Measurements from ENCODE around the gene MRPL48.
"Not testable (repeated sequence)": the region's sequence is repeated elsewhere in the genome, so short reads cannot be mapped to it uniquely, and the experiment has no call there.

MRPL48 gene
- 9.4 to 15.8 (median 14.5) reads per million in 4 donors for total RNA-seq

GRCh38 chr11:73787643-73788558 is at the start of gene MRPL48:
Gene MRPL48 (plus strand): TSS chr11:73787874. CDS start chr11:73787972, 98 bp downstream.
- DNase-seq, result peak; percentile 70 to 93 (median 81)

DNA sequence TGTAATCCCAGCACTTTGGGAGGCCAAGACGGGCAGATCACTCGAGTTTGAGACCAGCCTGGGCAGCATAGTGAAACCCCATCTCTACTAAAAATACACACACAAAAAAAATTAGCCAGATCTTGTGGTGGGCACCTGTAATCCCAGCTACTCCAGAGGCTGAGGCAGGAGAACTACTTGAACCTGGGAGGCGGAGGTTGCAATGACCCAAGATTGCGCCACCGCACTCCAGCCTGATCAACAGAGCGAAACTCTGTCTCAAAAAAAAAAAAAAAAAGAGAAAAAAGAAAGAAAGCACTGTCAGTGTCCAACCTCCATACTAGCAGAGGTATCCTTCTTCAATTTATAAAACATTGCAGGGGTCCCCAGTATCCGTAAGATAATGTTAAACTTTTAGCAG is 44.6 kb upstream of the MRPL48 start:
- DNase-seq, result no peak

GRCh38 chr11:73746701-73747100 is 41.0 kb upstream of the MRPL48 start:
- DNase-seq, result no peak

DNA sequence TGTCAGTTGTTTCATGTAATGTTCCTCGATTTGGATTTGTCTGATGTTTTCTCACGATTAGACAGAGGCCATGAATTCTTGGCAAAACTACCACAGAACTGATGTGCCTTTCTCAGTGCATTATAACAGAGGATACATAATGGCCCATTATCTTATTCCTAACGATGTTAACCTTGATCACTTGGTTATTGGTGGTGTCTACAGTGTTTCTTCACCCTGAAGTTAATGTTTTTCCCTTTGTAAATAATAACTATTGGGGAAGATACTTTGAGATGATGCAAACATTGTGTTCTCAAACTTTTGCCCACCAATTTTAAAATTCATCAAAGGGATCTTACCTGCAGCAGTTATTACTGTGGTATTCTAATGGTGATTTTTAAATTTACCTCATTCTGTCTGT is 39.9 kb upstream of the MRPL48 start:
- no peak for DNase-seq

- no peak for DNase-seq
These were observed 39.4 kb upstream of the MRPL48 start for GRCh38 chr11:73748300-73748699.

- DNase-seq, result no peak
These were observed 38.6 kb upstream of the MRPL48 start for GRCh38 chr11:73749118-73749517.

DNA sequence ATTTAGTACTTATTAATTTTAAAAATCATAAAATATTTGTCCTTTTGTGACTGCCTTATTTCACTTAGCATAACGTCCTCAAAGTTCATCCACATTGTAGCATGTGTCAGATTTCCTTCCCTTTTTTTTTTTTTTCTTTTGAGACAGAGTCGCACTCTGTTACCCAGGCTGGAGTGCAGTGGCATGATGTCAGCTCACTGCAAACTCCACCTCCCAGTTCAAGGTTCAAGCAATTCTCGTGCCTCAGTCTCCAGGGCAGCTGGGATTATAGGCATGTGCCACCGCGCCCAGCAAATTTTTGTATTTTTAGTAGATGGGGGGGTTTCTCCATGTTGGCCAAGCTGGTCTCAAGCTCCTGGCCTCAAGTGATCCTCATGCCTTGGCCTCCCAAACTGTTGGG is 37.4 kb upstream of the MRPL48 start:
- no peak for DNase-seq

- DNase-seq, result not testable (repeated sequence)
These were observed 36.8 kb upstream of the MRPL48 start for GRCh38 chr11:73750862-73751261.

GRCh38 chr11:73752216-73752867 is 35.3 kb upstream of the MRPL48 start:
- no peak for DNase-seq

DNA sequence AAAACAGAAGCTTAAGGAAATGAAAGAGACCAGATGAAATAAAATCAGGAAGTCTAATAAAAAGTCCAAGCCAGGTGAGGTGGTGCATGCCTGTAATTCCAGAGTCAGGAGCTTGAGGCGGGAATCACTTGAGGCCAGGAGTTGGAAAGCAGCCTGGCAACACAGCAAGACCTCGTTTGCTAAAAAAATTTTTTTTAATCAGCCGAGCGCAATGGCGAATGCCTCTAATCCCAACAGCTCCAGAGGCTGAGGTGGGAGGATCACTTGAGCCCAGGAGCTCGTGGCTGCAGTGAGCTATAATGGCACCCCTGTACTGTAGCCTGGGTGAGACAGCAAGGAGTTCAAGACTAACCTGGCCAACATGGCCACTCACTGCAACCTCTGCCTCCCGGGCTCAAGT is 34.8 kb upstream of the MRPL48 start:
- no peak for DNase-seq

DNA sequence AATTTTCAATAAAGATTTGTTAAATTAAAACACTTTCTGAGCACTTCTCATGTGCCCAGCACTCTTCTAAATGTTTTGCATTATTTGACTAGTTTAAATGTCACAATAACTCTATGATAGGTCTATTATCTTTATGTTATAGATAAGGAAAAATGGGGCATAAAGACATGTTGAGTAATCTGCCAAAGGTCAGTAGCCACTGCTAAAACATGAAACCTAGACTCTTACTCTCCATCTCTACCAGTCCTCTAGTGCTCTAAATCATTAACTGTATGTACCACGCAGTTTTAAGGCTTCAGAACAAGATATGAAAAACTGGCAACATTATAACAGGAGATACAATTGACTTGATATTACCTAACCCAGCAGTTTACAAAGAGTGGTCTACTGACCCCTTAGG is 33.7 kb upstream of the MRPL48 start:
- no peak for DNase-seq

- DNase-seq, result no peak
These were observed 32.0 kb upstream of the MRPL48 start for GRCh38 chr11:73755670-73756069.

GRCh38 chr11:73757598-73757997 is 30.1 kb upstream of the MRPL48 start:
- DNase-seq, result no peak

GRCh38 chr11:73758451-73758850 is 29.2 kb upstream of the MRPL48 start:
- no peak for DNase-seq

GRCh38 chr11:73759610-73760134 is 28.0 kb upstream of the MRPL48 start:
- no peak for DNase-seq

- peak in 2 of 5 donors; percentile 8 to 14 for DNase-seq
These were observed 27.5 kb upstream of the MRPL48 start for GRCh38 chr11:73760135-73760678.

- DNase-seq, result peak; percentile 99 to 100 (median 100)
These were observed 26.8 kb upstream of the MRPL48 start, which contains the start of gene RAB6A for GRCh38 chr11:73760679-73761402. Gene RAB6A (minus strand): TSS chr11:73761074. CDS start chr11:73760635, 439 bp downstream.

GRCh38 chr11:73761403-73761945 is 26.2 kb upstream of the MRPL48 start:
- DNase-seq, result no peak

GRCh38 chr11:73762732-73763131 is 24.9 kb upstream of the MRPL48 start:
- DNase-seq, result no peak

GRCh38 chr11:73766763-73767162 is 20.9 kb upstream of the MRPL48 start:
- DNase-seq, result no peak

DNA sequence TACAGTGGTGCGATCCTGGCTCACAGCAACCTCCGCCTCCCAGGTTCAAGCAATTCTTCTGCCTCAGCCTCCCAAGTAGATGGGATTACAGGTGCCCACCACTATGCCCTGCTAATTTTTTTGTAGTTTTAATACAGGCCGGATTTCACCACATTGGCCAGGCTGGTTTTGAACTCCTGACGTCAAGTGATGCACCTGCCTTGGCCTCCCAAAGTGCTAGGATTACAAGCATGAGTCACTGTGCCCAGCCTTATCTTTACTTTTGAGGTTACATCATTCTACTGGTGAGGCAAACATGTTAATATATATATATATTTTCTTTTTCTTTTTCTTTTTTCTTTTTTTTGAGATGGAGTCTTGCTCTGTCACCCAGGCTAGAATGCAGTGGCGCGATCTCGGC is 16.9 kb upstream of the MRPL48 start:
- DNase-seq, result not testable (repeated sequence)

Measured in T-helper 1 cell (primary cell).